Stimulated activated CD8-positive, alpha-beta memory T cell treated with anti-CD3 and anti-CD28 coated beads, Interleukin-15, amount 100 ng/mL, for 48 hours (primary cell): ENCODE measurements around the gene NEK6.

Experiments used
- DNase-seq, 2 donors: peaks; one replicate each; pipeline ENCODE4 v3.0.0-alpha.2; 2020; ENCODE audit warnings: low read depth in 2 of 2

NEK6 gene

GRCh38 chr9:124399968-124400940, 142.5 kb downstream of the NEK6 start:
- no peak for DNase-seq
